IMR-90 (cell line): ENCODE results near the gene RALGAPB. TPM values are rescaled to one million over a fixed set of nuclear protein-coding genes. Genes with fewer than 3 reads are reported as not detected.

Experiments
- ATAC-seq: fragments of 200-7000 bp; cut with Tn5 transposase; 2 replicates; pipeline ENCODE4 v1.9.1; 2020; ENCODE audit warnings: low read depth, mild to moderate bottlenecking, moderate library complexity
- BruUV-seq: library from RNA; stranded (reverse); fragments of 400-500 nt; replicated peaks from 2 replicates; lab custom pipeline; 2021; lab: Mats Ljungman, UMichigan
- CTCF ChIA-PET: fragments of 300-600 bp; formaldehyde crosslinking; extraction: SDS; loops from one replicate; lab custom pipeline; 2021; ENCODE audit warnings: antibody characterized with exemption; lab: Yijun Ruan, JAX
- POLR2A ChIA-PET: fragments of 300-600 bp; sonication (Branson Sonifier 250); formaldehyde crosslinking; loops from one replicate; lab custom pipeline; 2022; ENCODE audit warnings: antibody characterized with exemption; ENCODE audit not compliant: unreplicated experiment; lab: Charles Lee
- DNase-seq: peaks from one replicate; pipeline ENCODE4 v3.0.0; 2013
- H2AFZ ChIP-seq: replicated peaks from 2 replicates; pipeline ENCODE3; 2013; ENCODE audit warnings: low read length, mild to moderate bottlenecking; ENCODE audit not compliant: poor library complexity
- H2AK5ac ChIP-seq: 2 replicates; pipeline ENCODE4 v1.6.1; 2013; ENCODE audit warnings: low read depth, low read length, inconsistent platforms
- H2AK9ac ChIP-seq: replicated peaks from 2 replicates; pipeline ENCODE3; 2013; ENCODE audit warnings: mild to moderate bottlenecking, low read depth, low read length, moderate library complexity; ENCODE audit not compliant: poor library complexity
- H2BK120ac ChIP-seq: 2 replicates; pipeline ENCODE4 v1.6.1; 2013; ENCODE audit warnings: low read depth, low read length, inconsistent platforms
- H2BK15ac ChIP-seq: 3 replicates; pipeline ENCODE4 v1.6.1; 2013; ENCODE audit warnings: low read depth, low read length, inconsistent platforms
- H2BK20ac ChIP-seq: 2 replicates; pipeline ENCODE4 v1.6.1; 2013; ENCODE audit warnings: low read depth, mild to moderate bottlenecking, inconsistent platforms, low read length, moderate library complexity
- H2BK5ac ChIP-seq: 2 replicates; pipeline ENCODE4 v1.6.1; 2013; ENCODE audit warnings: mild to moderate bottlenecking, low read depth, low read length, inconsistent platforms; ENCODE audit not compliant: poor library complexity, severe bottlenecking
- H3K14ac ChIP-seq: replicated peaks from 2 replicates; pipeline ENCODE4 v1.6.1; 2013; ENCODE audit warnings: low read depth, low read length, inconsistent platforms
- H3K18ac ChIP-seq: 2 replicates; pipeline ENCODE4 v1.6.1; 2013; ENCODE audit warnings: low read depth, low read length, control low read depth
- H3K23ac ChIP-seq: 2 replicates; pipeline ENCODE4 v1.6.1; 2013; ENCODE audit warnings: low read depth, low read length, inconsistent platforms
- H3K27ac ChIP-seq: 2 replicates; pipeline ENCODE4 v1.5.1; 2013; ENCODE audit warnings: mild to moderate bottlenecking, control low read depth, low read length; ENCODE audit not compliant: insufficient read depth
- H3K27me3 ChIP-seq: 2 replicates; pipeline ENCODE4 v1.6.1; 2013; ENCODE audit warnings: low read length; ENCODE audit not compliant: control insufficient read depth, insufficient read depth
- H3K36me3 ChIP-seq: 2 replicates; pipeline ENCODE4 v1.6.1; 2013; ENCODE audit warnings: low read length, mixed read lengths; ENCODE audit not compliant: control insufficient read depth, insufficient read depth
- H3K4ac ChIP-seq: 2 replicates; pipeline ENCODE4 v1.6.1; 2013; ENCODE audit warnings: low read depth, low read length, inconsistent platforms
- H3K4me1 ChIP-seq: 2 replicates; pipeline ENCODE4 v1.6.1; 2013; ENCODE audit warnings: low read length, mixed read lengths; ENCODE audit not compliant: control insufficient read depth, insufficient read depth
- H3K4me2 ChIP-seq: 2 replicates; pipeline ENCODE4 v1.6.1; 2013; ENCODE audit warnings: low read depth, mild to moderate bottlenecking, control low read depth, low read length, moderate library complexity
- H3K4me3 ChIP-seq: 2 replicates; pipeline ENCODE4 v1.5.1; 2013; ENCODE audit warnings: low read depth, mild to moderate bottlenecking, control low read depth, low read length, moderate library complexity; ENCODE audit not compliant: insufficient read depth
- H3K56ac ChIP-seq: 2 replicates; pipeline ENCODE4 v1.6.1; 2013; ENCODE audit warnings: low read length, inconsistent platforms; ENCODE audit not compliant: insufficient read depth; ENCODE audit errors: extremely low read depth
- H3K79me1 ChIP-seq, 2 experiments: 2 replicates each; pipeline ENCODE4 v1.6.1; 2013; ENCODE audit warnings: low read length in 2 of 2, inconsistent platforms in 1 of 2, low read depth in 1 of 2
- H3K9ac ChIP-seq: 2 replicates; pipeline ENCODE4 v1.6.1; 2013; ENCODE audit warnings: low read depth, low read length, control low read depth
- H3K9me1 ChIP-seq: 2 replicates; pipeline ENCODE4 v1.6.1; 2013; ENCODE audit warnings: low read length, inconsistent platforms; ENCODE audit not compliant: insufficient read depth
- H3K9me3 ChIP-seq: 2 replicates; pipeline ENCODE4 v1.6.1; 2013; ENCODE audit warnings: low read length; ENCODE audit not compliant: control insufficient read depth, insufficient read depth
- H4K20me1 ChIP-seq: 2 replicates; pipeline ENCODE4 v1.6.1; 2013; ENCODE audit warnings: low read length, inconsistent platforms; ENCODE audit not compliant: insufficient read depth
- H4K5ac ChIP-seq: 2 replicates; pipeline ENCODE4 v1.6.1; 2013; ENCODE audit warnings: mild to moderate bottlenecking, low read depth, low read length, control low read depth
- H4K8ac ChIP-seq, 2 experiments: 2 replicates each; pipeline ENCODE4 v1.6.1; 2013; ENCODE audit warnings: low read depth in 2 of 2, low read length in 2 of 2, control low read depth in 1 of 2, inconsistent platforms in 1 of 2
- H4K91ac ChIP-seq: 2 replicates; pipeline ENCODE4 v1.6.1; 2013; ENCODE audit warnings: low read depth, low read length, inconsistent platforms; ENCODE audit not compliant: insufficient read depth
- BHLHE40 ChIP-seq: fragments of 150-350 bp; IDR thresholded peaks from 2 replicates; pipeline ENCODE4 v1.6.1; 2016; ENCODE audit warnings: mild to moderate bottlenecking, low read depth, low read length
- CHD1 ChIP-seq: IDR thresholded peaks from 2 replicates; pipeline ENCODE4 v1.6.1; 2012; ENCODE audit warnings: low read depth, low read length, improper control_type of control experiment
- CTCF ChIP-seq: conservative IDR thresholded peaks from 2 replicates; pipeline ENCODE4 v1.5.1; 2012; ENCODE audit warnings: mild to moderate bottlenecking, low read depth, low read length, improper control_type of control experiment
- MAFK ChIP-seq: IDR thresholded peaks from 2 replicates; pipeline ENCODE4 v1.6.1; 2012; ENCODE audit warnings: low read depth, low read length, improper control_type of control experiment
- NFE2L2 ChIP-seq: fragments of 150-350 bp; IDR thresholded peaks from 2 replicates; pipeline ENCODE4 v1.6.1; 2016; ENCODE audit warnings: low read depth, mild to moderate bottlenecking, low read length
- POLR2A ChIP-seq: IDR thresholded peaks from 2 replicates; pipeline ENCODE4 v1.6.1; 2012; ENCODE audit warnings: mild to moderate bottlenecking, low read depth, low read length
- RAD21 ChIP-seq: IDR thresholded peaks from 2 replicates; pipeline ENCODE4 v1.6.1; 2012; ENCODE audit warnings: low read length, improper control_type of control experiment
- RFX5 ChIP-seq: IDR thresholded peaks from 2 replicates; pipeline ENCODE4 v1.8.0; 2012; ENCODE audit warnings: low read depth, mild to moderate bottlenecking, low read length, moderate library complexity
- SMC3 ChIP-seq: fragments of 150-350 bp; IDR thresholded peaks from 2 replicates; pipeline ENCODE4 v1.6.1; 2016; ENCODE audit warnings: low read depth, mild to moderate bottlenecking, antibody characterized with exemption, low read length, moderate library complexity
- whole genome bisulfite sequencing, 2 experiments: methylation state at CpG; one replicate each; pipeline versions ENCODE4 v1.1.5 to v1.1.7; 2013; ENCODE audit warnings: missing lambda C conversion rate in 2 of 2; ENCODE audit not compliant: insufficient read length in 1 of 2; ENCODE audit errors: extremely low coverage in 2 of 2; 5-methylcytosine and 5-hydroxymethylcytosine counted together
- dilution Hi-C: fragments of 300-500 bp; cut with HindIII; formaldehyde crosslinking; loops from one replicate; pipeline ENCODE4 v1.14.3; 2018; ENCODE audit warnings: low sequenced_read_pairs; ENCODE audit not compliant: unreplicated experiment
- in situ Hi-C: fragments of 300-500 bp; cut with MboI; formaldehyde crosslinking; loops from 3 replicates; pipeline ENCODE4 v1.14.3; 2019; ENCODE audit warnings: low sequenced_read_pairs, inconsistent platforms, mixed read lengths
- intact Hi-C: fragments of 100-400 bp; cut with micrococcal nuclease; formaldehyde crosslinking; loops from 2 replicates; pipeline ENCODE4 v1.10.0; 2022
- polyA plus RNA-seq, 3 experiments: library from polyadenylated mRNA; depleted of rRNA; stranded (reverse); fragments of >200 nt; gene quantifications; 2 replicates each; pipeline ENCODE4 v1.2.3, GENCODE V29; 2012; ENCODE audit warnings: low replicate concordance in 1 of 3
- total RNA-seq: library from RNA; depleted of rRNA; stranded (reverse); fragments of >200 nt; gene quantifications from 2 replicates; pipeline ENCODE4 v1.2.3, GENCODE V29; 2012

Gene RALGAPB
- total and polyA plus RNA-seq, 2 of the 4 experiments (the other 2 are of a cell fraction): 12.7 to 30.3 TPM

- no peak overlapping the region for H3K56ac ChIP-seq
- H3K27me3 ChIP-seq: peaks cover 15% of the 10 kb centered on the region
- H3K4me3 ChIP-seq: no peak overlapping the region
- TF ChIP-seq CTCF (no peak), CHD1 (no peak), POLR2A (no peak), NFE2L2 (no peak), RAD21 (no peak), MAFK (no peak), SMC3 (no peak), BHLHE40 (no peak), RFX5 (no peak)
- H4K20me1 ChIP-seq: no peaks in the 10 kb centered on the region
- 68% methylated on average over 6 of the region's 21 CpGs; no CpG with 5 or more reads in 1 of the 2 experiments for WGBS, 2 experiments
- no TSS peak for BruUV-seq
- H3K9me3 ChIP-seq: no peaks in the 10 kb centered on the region
- H3K9ac ChIP-seq: no peak overlapping the region
- ATAC-seq (no peak), DNase-seq (no peak)
- no peak overlapping the region for H3K4ac ChIP-seq
- no peak overlapping the region for H3K23ac ChIP-seq
- H2AFZ ChIP-seq: peak overlapping the region; percentile 51
- in situ Hi-C loops: no loop called here
- H4K5ac ChIP-seq: no peak overlapping the region
- dilution Hi-C loops: no loop called here
- no peak overlapping the region for H3K18ac ChIP-seq
- no peak overlapping the region for H2AK9ac ChIP-seq
- H2BK20ac ChIP-seq: no peak overlapping the region
- H4K8ac ChIP-seq: no peak overlapping the region
- H3K27ac ChIP-seq: no peak overlapping the region
- H3K4me1 ChIP-seq: no peaks in the 10 kb centered on the region
- no peaks in the 10 kb centered on the region for H3K9me1 ChIP-seq
- H3K4me2 ChIP-seq: no peak overlapping the region
- no peaks in the 10 kb centered on the region for H3K79me1 ChIP-seq
- POLR2A ChIA-PET: no interaction called here
- no peak overlapping the region for H4K91ac ChIP-seq
- H2AK5ac ChIP-seq: no peak overlapping the region
- intact Hi-C loops: no loop called here
- H3K36me3 ChIP-seq: no peaks in the 10 kb centered on the region
- no peak overlapping the region for H2BK120ac ChIP-seq
- H3K14ac ChIP-seq: no peak overlapping the region
- CTCF ChIA-PET: no interaction called here
- no peak overlapping the region for H2BK15ac ChIP-seq
- H2BK5ac ChIP-seq: no peak overlapping the region
These were observed 119.1 kb downstream of the RALGAPB start for GRCh38 chr20:38591474-38592410.
